HG02642 (cell line): ENCODE results near the gene NDP.

ENCODE experiments used
- ATAC-seq: cut with Tn5 transposase; IDR thresholded peaks from one replicate; pipeline ENCODE4 v1.9.1; 2021; ENCODE audit warnings: mild to moderate bottlenecking; ENCODE audit not compliant: unreplicated experiment, poor library complexity

Gene NDP, protein sequence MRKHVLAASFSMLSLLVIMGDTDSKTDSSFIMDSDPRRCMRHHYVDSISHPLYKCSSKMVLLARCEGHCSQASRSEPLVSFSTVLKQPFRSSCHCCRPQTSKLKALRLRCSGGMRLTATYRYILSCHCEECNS

DNA sequence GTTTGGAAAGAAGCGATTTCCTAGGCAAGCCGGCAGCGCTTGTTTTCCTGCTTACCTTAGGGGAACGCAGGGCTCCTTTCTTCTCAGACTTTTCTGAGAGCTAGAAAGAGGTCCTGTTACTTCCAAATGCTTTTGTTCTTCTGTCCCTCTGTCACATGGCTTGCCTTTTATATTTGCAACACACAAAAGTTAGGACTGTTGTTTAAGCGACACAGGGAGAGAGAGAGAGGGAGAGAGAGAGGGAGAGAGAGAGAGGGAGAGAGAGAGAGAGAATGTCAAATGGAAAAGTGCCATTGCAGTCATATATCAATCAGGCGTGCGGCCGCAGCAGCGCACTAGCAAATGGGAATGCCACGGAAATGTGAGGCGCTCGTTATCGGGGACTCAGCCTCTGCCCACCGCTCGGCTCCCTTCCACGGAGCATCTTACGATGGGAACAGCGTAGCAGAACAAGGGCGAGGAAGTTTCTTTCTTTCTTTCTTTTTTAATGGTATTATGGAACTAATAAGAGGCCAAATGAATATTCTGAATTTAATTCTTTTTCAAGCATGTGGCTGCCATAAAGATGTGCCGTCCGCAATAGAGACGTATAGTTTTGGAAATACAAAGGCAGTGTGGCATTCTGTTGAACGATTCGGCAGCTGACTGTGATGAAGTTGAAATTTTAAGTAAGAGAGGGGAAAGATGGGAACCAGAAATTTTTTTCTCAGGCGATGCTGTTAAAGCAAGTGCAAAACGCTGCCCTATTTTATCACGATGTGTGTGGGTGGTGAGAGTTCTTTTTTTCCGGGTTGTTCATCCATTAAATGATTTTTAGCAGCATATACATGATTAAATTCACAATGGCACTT is at the start of gene NDP:
Gene NDP (minus strand): TSS at position 142 of the 851 bp plus-strand sequence. CDS start 14,745 bp downstream, outside the sequence.
- ATAC-seq: no peak

- no peak for ATAC-seq
These were observed 49.8 kb upstream of the NDP start for GRCh38 chrX:44022964-44023363.

DNA sequence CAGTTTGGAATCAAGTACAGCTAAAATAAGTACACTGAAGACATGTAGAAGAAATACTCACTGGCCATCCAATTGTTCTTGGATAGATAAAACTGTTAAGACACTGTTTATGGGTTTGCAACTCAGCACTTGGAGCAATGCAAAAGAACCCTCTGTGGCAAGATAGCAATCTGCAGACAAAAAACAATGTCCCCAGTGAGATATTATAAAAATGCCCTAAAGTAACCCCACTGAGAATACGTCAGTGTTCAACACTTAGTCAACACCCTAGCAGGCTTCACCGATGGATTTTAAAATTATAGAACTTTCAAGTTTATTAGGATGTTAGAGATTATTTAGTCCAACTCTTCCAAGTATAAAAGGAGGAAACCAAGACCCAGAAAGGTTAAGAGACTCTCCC is 47.5 kb upstream of the NDP start:
- ATAC-seq: no peak

DNA sequence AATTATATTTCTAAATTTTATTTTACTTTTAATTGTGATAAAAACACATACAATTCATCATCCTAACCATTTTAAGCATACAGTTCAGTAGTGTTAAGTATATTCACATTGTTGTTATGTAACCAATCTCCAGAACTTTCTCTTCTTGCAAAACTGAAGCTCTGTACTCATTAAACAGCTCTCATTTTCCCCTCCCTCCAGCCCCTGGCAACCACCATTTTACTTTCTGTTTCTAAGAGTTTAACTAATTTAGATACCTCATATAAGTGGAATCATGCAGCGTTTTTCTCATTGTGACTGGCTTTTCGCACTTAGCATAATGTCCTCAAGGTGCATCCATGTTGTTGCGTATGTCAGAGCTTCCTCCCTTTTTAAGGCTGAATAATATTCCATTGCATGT is 46.7 kb upstream of the NDP start:
- no peak for ATAC-seq

- no peak for ATAC-seq
These were observed 44.5 kb upstream of the NDP start for GRCh38 chrX:44017676-44018075.

GRCh38 chrX:44016906-44017305 is 43.7 kb upstream of the NDP start:
- ATAC-seq: no peak

GRCh38 chrX:44012484-44013096 is 39.4 kb upstream of the NDP start:
- no peak for ATAC-seq

GRCh38 chrX:44011506-44011905 is 38.3 kb upstream of the NDP start:
- no peak for ATAC-seq

DNA sequence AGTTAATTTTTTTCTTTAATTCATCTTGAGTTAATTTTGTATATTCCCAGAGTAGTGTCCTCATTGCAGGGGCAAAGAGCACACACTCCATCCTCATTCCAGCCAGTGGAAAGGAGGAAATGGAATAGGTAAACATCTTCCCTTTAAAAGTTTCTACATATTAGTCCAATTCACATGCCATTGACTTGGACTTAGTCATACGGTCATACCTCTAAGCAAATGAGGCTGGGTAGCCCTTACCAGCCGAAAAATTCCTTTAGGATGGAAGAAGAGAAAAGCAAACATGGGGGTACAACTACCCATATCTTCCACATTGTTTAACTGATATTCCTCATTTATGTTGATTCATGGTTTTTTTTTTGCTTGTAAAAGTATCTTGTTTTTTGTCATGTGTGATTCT is 37.4 kb upstream of the NDP start:
- no peak for ATAC-seq

DNA sequence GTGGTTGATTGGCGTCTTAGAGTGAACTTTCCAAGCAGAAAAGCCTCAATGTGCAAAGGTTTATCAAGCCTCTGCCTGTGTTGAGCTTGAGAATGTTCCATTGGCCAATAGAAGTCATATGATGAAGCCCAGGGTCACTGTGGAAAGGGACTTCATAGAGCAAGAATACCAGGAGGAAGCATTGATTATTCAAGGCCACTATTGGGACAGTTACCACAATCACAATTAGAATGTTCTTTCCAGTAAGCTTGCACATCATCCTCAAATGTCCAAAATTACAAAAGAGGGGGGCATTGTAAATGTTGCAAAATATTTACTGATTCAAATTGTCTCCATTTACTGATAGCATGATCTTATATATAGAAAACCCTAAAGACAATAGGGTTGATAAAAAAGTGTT is 32.9 kb upstream of the NDP start:
- no peak for ATAC-seq

DNA sequence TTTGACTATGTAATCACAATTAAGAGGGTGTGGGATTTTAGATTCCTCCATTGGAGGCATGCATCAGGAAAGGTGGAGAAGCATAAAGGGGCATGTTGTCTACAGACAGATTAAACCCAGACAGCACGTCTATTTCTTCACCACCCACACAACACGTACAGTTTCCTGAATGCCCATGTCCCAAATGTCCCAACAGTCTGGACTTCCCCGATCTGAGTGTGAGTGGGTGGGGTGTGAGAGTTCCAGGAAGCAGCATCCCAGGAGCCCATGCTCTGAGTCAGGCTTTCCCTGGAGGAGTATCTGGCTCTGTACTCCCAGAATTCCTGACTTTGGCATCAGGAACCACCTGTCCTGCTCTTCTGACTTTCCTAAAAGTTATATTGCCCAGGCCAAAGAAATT is 30.8 kb upstream of the NDP start:
- no peak for ATAC-seq

- no peak for ATAC-seq
These were observed 29.4 kb upstream of the NDP start for GRCh38 chrX:44002567-44002966.

GRCh38 chrX:43998374-43998773 is 25.2 kb upstream of the NDP start:
- ATAC-seq: no peak

DNA sequence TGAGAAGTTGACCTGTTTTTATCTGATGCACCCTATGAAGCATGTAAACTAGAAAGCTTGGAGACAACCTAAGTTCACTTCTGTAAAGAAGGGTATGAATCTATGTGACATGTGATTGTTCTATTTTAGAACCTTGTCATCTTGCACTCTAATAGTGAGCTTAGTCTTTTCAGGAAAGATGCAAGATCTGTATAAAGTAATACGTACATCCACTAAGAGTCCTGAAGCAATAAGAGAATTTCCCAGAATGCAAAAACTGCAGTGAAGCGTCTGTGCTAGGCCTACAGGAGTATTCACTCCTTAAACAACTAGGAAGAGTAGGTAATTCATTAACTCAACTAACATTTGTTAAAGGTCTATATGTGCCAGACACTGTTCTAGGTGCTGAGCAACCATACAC is 23.3 kb upstream of the NDP start:
- ATAC-seq: no peak

GRCh38 chrX:43986083-43986482 is 12.9 kb upstream of the NDP start:
- ATAC-seq: no peak

GRCh38 chrX:43985511-43985910 is 12.3 kb upstream of the NDP start:
- no peak for ATAC-seq

- ATAC-seq: no peak
These were observed 5.0 kb upstream of the NDP start for GRCh38 chrX:43978226-43978625.

GRCh38 chrX:43976205-43976604 is 3.0 kb upstream of the NDP start:
- no peak for ATAC-seq

DNA sequence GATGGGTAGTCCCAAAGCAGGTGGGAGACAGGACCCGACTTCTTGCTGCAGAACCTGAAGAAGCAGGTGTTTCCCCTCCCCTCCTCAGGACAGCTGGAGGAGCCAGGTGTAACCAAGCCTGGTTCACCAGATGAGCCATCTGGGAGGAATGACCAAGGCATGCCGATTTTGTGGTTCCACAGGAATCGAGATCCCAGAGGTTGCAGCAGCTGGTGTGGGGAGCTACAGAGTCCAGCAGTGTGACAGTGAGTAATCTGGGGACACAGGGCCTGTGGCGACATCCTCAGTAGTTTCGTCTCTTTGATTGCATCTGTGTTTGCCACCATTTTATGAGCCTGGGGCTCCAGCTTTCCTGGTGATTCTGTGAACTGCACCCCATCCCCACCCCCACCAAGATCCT is 2.6 kb upstream of the NDP start:
- no peak for ATAC-seq

DNA sequence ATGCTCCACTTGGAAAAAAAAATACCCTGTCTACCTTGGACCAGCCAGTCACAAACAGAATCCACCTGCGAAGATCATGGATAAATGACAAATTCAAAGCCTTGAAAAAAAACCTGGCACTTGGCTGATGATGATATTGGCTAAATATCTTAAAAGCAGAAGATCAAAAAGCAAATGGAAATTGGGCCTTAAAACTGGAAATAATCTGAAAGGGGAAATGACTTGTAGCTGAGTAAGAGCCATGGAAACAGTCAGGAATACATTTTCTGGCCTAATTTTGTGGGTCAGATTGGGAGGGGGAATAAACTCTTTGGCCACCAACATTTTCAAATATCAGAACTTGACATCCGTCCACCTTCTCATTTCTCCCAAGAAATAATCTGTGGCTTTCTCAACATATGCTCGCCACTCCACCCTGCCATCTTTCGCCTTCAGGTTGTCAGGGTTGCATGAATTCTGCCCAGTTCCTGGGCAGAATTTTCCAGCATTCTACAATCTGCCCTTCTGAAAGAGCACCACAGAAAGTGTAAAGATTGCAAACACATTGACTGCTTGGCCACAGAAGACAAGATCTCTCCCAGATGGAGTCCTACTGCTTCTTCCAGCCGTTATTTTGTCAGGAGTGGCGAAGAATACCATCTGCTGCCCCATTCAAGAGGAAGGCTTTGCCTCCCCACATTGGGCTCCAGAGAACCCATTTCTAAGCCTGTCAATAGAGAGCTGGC is 1.7 kb upstream of the NDP start:
- no peak for ATAC-seq

DNA sequence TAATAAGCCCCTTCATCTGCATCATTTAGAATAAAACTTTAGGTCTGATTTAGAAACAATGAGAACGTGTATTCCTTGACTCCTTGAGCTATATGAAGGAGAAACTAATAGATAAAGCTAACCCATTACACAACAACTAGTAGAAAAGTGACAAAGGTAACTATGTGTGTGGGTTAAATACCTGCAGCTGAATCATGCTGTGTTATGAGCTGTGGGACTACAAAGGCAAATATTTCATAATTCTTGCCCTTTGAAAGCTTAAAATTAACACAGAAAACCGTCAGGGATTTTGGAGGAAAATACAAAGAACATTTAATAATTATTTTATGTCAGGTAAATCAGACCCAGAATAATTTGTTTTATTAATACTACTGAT is 898 bp upstream of the NDP start:
- ATAC-seq: no peak
